Prostate gland (tissue), 2 donors: ENCODE measurements around the gene BCAS3.
"Not testable (repeated sequence)": the region's sequence is repeated elsewhere in the genome, so short reads cannot be mapped to it uniquely, and the experiment has no call there.

ENCODE experiments used
- POLR2A ChIP-seq: fragments of 450-650 bp; IDR thresholded peaks from one replicate; pipeline ENCODE4 v1.6.1; 2016; ENCODE audit warnings: antibody characterized with exemption, mild to moderate bottlenecking
- POLR2AphosphoS5 ChIP-seq: sonication (generic); formaldehyde crosslinking; IDR thresholded peaks from one replicate; pipeline ENCODE4 v1.6.1; 2017; ENCODE audit warnings: antibody characterized with exemption
- TF ChIP-seq, protein P1 (sequence below), 4 experiments: fragments of 200-600 bp in 2 of 4; fragments of 450-650 bp in 2 of 4; sonication (generic) in 2 of 4; IDR thresholded peaks; 1 replicate in 3 of 4; 2 replicates in 1 of 4; pipeline ENCODE4 v1.5.1; 2016 to 2019; ENCODE audit warnings: antibody characterized with exemption in 4 of 4, mild to moderate bottlenecking in 2 of 4, moderate library complexity in 2 of 4

DNA sequence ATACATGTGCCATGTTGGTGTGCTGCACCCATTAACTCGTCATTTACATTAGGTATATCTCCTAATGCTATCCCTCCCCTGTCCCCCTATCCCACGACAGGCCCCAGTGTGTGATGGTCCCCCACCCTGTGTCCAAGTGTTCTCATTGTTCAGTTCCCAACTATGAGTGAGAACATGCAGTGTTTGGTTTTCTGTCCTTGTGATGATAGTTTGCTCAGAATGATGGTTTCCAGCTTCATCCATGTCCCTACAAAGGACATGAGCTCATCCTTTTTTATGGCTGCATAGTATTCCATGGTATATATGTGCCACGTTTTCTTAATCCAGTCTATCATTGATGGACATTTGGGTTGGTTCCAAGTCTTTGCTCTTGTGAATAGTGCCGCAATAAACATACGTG, 94.0 kb downstream of the BCAS3 start:
- TF ChIP-seq POLR2A, POLR2AphosphoS5: not testable (repeated sequence)
- TF ChIP-seq, protein P1, sequence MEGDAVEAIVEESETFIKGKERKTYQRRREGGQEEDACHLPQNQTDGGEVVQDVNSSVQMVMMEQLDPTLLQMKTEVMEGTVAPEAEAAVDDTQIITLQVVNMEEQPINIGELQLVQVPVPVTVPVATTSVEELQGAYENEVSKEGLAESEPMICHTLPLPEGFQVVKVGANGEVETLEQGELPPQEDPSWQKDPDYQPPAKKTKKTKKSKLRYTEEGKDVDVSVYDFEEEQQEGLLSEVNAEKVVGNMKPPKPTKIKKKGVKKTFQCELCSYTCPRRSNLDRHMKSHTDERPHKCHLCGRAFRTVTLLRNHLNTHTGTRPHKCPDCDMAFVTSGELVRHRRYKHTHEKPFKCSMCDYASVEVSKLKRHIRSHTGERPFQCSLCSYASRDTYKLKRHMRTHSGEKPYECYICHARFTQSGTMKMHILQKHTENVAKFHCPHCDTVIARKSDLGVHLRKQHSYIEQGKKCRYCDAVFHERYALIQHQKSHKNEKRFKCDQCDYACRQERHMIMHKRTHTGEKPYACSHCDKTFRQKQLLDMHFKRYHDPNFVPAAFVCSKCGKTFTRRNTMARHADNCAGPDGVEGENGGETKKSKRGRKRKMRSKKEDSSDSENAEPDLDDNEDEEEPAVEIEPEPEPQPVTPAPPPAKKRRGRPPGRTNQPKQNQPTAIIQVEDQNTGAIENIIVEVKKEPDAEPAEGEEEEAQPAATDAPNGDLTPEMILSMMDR (IDR thresholded peaks at IDR 0.05) = not testable (repeated sequence)
